Measurements from ENCODE around the gene ANGPTL4. TPM values are rescaled to one million over a fixed set of nuclear protein-coding genes. Genes with fewer than 3 reads are reported as not detected.
A peak's percentile ranks its signal among the peaks of the same experiment; 100 is the strongest.
"Not testable (repeated sequence)": the region's sequence is repeated elsewhere in the genome, so short reads cannot be mapped to it uniquely, and the experiment has no call there.

The ANGPTL4 gene
- total RNA-seq, 1 donor from 2014 or later = 161 TPM

DNA sequence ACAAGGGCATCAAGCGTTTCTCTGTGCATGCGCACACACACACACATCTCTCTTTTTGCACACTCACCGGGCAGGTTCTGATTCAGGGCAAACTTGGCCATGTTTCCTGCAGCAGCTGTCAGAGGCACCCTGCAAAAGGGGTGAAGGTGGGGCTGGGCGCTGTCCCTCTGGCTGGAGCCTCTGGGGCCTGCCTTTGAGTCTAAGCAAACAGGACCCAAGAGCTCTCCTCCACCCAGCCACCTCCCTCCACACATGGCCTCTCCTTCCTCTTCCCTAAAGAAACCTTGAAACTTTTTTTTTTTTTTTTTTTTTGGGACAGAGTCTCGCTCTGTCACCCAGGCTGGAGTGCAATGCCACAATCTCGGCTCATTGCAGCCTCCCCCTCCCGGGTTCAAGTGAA lies 26.2 kb upstream of the ANGPTL4 start:
- H3K36me3 ChIP-seq = no peaks in the 10 kb centered on the region
- peaks cover 0 to 7% of the 10 kb centered on the region in 2 donors for H3K4me1 ChIP-seq
- no peak overlapping the region for H3K4me3 ChIP-seq
- TF ChIP-seq, protein P1, sequence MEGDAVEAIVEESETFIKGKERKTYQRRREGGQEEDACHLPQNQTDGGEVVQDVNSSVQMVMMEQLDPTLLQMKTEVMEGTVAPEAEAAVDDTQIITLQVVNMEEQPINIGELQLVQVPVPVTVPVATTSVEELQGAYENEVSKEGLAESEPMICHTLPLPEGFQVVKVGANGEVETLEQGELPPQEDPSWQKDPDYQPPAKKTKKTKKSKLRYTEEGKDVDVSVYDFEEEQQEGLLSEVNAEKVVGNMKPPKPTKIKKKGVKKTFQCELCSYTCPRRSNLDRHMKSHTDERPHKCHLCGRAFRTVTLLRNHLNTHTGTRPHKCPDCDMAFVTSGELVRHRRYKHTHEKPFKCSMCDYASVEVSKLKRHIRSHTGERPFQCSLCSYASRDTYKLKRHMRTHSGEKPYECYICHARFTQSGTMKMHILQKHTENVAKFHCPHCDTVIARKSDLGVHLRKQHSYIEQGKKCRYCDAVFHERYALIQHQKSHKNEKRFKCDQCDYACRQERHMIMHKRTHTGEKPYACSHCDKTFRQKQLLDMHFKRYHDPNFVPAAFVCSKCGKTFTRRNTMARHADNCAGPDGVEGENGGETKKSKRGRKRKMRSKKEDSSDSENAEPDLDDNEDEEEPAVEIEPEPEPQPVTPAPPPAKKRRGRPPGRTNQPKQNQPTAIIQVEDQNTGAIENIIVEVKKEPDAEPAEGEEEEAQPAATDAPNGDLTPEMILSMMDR (IDR thresholded peaks at IDR 0.05) = no peak
- DNase-seq (ENCODE audit: low spot score in 2 of 2) = no peak
- peaks cover 23% of the 10 kb centered on the region for H3K27me3 ChIP-seq
- no peak overlapping the region for H3K27ac ChIP-seq
- intact Hi-C loops (cut with DNase I) = no loop called here
- no peaks in the 10 kb centered on the region for H3K9me3 ChIP-seq

DNA sequence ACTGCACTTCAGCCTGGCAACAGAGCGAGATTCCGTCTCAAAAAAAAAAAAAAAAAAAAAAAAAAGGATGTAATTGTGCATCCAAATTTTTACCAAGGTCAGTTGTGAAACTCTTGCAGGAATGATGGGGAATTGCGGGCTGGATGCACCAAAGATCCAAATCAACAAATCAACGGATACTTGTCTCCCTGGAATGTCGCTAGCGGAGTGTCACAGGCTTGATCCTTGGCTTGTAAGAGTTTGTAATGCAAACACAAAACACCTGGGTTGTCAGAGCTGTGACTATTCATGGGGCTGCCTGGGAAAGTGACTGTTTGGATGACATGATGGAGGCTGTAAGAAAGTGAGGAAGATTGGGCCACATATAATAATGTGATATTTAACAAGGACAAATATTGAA lies 25.1 kb upstream of the ANGPTL4 start:
- intact Hi-C loops (cut with DNase I) = no loop called here
- peaks cover 0 to 10% of the 10 kb centered on the region in 2 donors for H3K4me1 ChIP-seq
- no peak for DNase-seq (ENCODE audit: low spot score in 2 of 2)
- TF ChIP-seq, protein P1 (IDR thresholded peaks at IDR 0.05) = no peak
- H3K4me3 ChIP-seq = no peak overlapping the region
- H3K9me3 ChIP-seq = no peaks in the 10 kb centered on the region
- H3K27ac ChIP-seq = no peak overlapping the region
- H3K36me3 ChIP-seq = no peaks in the 10 kb centered on the region
- H3K27me3 ChIP-seq = peaks cover 23% of the 10 kb centered on the region

DNA sequence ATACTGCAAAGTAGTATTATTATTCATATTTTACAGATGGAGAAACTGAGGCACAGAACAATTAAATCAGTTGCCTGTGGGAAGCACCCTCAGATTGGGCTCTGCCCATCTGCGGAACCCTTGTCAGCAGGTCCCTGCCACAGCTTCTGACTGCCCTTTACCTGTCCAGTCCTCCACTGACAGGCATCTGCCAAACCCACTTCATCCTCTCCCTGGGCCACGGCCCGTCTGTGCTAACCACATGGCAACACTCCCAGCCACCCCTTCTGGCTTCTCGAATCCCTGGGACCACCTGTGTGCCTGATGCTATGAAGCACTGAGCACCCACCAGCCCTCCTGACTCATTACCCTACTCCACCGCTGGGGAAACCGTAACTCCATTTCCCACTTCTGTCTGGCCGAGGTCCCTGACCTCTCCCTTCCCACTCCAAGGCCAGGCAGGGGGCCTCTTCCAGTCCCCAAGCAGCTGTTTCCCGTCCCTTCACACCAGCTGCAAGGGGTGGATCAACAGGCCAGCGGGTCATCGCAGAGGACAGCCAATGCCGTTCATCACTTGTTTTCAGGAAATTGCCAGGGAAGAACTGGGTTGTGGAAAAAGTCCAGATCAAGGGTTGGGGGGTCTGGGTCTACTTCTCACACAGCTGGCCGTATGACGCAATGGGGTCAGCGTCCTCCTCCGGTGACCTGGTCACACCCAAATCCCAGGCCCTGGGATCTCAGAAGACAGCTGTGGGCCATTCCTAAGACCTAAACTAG lies 23.4 kb upstream of the ANGPTL4 start:
- DNase-seq (ENCODE audit: low spot score in 2 of 2) = no peak
- no peak overlapping the region for H3K4me3 ChIP-seq
- intact Hi-C loops (cut with DNase I) = no loop called here
- H3K27me3 ChIP-seq = peaks cover 15% of the 10 kb centered on the region
- H3K4me1 ChIP-seq = peaks cover 0 to 3% of the 10 kb centered on the region in 2 donors
- H3K9me3 ChIP-seq = no peaks in the 10 kb centered on the region
- no peak overlapping the region for H3K27ac ChIP-seq
- TF ChIP-seq, protein P1 (IDR thresholded peaks at IDR 0.05) = no peak
- H3K36me3 ChIP-seq = no peaks in the 10 kb centered on the region

DNA sequence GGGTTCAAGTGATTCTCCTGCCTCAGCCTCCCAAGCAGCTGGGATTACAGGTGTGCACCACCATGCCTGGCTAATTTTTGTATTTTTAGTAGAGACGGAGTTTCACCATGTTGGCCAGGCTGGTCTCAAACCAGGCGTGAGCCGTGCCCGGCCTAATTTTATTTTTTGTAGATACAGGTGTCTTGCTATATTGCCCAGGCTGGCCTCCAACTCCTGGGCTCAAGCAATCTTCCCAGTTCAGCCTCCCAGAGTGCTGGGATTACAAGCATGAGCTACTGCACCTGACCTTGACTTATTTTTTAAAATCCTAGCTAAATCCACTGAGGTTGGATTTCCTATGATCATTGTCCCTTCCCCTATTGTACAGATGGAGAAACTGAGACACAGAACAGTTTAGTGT lies 22.5 kb upstream of the ANGPTL4 start:
- H3K36me3 ChIP-seq; H3K4me3 ChIP-seq; intact Hi-C loops (cut with DNase I); H3K4me1 ChIP-seq; H3K9me3 ChIP-seq; DNase-seq (ENCODE audit: low spot score in 2 of 2); H3K27ac ChIP-seq: not testable (repeated sequence)
- peaks cover 13% of the 10 kb centered on the region for H3K27me3 ChIP-seq

DNA sequence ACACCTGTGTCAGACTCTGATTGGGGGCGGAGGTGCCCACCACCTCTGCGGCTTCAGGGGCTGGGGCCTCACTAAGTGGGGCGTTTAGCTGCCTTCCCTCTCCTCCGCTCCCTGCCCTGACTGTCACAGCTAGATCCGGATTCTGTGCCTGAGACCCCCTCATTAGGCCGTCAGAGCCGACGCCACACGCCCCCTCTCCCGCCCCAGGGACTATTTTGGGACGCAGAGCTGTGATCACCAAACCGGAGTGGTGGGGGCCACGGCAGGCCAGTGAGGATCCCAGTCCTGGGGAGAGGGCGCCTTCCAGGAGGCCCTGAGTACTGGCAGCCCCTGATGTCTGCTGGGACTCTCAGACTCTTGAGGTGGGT lies 21.7 kb upstream of the ANGPTL4 start:
- intact Hi-C loops (cut with DNase I) = no loop called here
- peak overlapping the region; percentile 57 to 61 for H3K4me3 ChIP-seq
- TF ChIP-seq, protein P1 (IDR thresholded peaks at IDR 0.05) = no peak
- peaks cover 13% of the 10 kb centered on the region for H3K27me3 ChIP-seq
- H3K36me3 ChIP-seq = no peaks in the 10 kb centered on the region
- no peak for DNase-seq (ENCODE audit: low spot score in 2 of 2)
- peaks cover 0 to 3% of the 10 kb centered on the region in 2 donors for H3K4me1 ChIP-seq
- no peaks in the 10 kb centered on the region for H3K9me3 ChIP-seq
- peak overlapping the region in 1 of 2 donors; percentile 70 for H3K27ac ChIP-seq

DNA sequence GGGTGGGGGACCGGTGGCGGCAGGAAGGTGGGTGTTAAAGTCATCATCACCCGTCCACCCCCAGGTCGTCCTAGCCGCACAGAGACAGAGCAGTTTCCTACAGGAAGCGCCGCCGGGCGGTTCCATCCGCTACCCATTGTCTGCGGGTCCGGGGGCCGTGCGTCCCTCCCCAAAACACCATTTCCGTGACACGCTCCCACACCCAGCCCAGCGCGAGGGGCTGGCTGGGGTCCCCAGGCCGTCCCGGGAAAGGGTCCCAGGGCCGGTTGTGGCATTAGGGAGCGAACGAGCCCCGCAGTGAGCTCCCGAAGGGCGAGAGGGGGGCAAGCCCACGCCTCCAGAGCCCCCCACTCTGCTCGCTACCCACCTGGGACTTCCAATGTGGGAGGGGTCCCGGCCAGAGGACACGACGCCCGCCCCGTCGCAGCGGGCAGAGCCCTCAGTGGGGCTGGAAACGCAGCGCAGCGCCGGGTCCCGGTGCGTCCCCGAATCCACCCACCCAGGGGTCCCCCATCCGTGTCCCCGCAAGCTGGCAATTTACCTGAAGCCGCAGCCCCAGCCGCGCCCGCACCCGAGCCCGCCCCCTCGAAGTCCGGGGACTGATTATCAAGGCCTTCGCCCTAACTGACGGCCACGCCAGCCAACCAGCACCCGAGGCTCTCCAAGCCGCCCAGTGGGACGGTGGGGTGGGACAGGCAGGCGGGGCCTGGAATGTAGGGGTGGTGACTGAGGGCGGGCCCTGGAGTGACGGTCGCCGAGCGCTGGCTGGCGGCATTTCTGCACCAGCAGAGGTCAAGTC lies 21.1 kb upstream of the ANGPTL4 start, which contains the start of gene KANK3:
Gene KANK3 (minus strand): TSS at position 579 of the 799 bp plus-strand sequence. CDS start 5,434 bp downstream, outside the sequence.
- TF ChIP-seq, protein P1 (IDR thresholded peaks at IDR 0.05) = no peak
- intact Hi-C loops (cut with DNase I) = no loop called here
- Histone ChIP-seq H3K4me3 (peak within 1 kb of the TSS; percentile 57 to 61), H3K27me3 (peaks cover 13% of the 10 kb centered on the region), H3K27ac (peak within 1 kb of the TSS; percentile 7 to 70), H3K36me3 (no peaks in the 10 kb centered on the region), H3K9me3 (no peaks in the 10 kb centered on the region), H3K4me1 (peaks cover 0 to 3% of the 10 kb centered on the region in 2 donors)
- DNase-seq (ENCODE audit: low spot score in 2 of 2) = peak; percentile 83 to 92

Data from ascending aorta (tissue), 2 donors.